ENCODE results near the gene PIP4K2C.

PIP4K2C gene

DNA sequence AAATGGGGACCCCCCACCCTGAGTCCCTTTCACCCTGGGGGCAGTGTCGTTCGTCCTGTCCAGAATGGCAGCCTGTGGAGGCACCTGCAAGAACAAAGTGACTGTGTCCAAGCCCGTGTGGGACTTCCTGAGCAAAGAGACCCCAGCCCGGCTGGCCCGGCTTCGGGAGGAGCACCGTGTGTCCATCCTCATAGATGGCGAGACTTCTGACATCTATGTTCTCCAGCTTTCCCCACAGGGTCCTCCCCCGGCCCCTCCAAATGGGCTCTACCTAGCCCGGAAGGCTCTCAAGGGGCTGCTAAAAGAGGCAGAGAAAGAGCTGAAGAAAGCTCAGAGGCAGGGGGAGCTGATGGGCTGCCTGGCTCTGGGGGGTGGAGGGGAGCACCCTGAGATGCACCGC lies 15.8 kb downstream of the PIP4K2C start:
- no peak for TF ChIP-seq POLR2A (IDR thresholded peaks at IDR 0.05; ENCODE audit: extremely low read depth, insufficient read length)
- TF ChIP-seq, protein P1, sequence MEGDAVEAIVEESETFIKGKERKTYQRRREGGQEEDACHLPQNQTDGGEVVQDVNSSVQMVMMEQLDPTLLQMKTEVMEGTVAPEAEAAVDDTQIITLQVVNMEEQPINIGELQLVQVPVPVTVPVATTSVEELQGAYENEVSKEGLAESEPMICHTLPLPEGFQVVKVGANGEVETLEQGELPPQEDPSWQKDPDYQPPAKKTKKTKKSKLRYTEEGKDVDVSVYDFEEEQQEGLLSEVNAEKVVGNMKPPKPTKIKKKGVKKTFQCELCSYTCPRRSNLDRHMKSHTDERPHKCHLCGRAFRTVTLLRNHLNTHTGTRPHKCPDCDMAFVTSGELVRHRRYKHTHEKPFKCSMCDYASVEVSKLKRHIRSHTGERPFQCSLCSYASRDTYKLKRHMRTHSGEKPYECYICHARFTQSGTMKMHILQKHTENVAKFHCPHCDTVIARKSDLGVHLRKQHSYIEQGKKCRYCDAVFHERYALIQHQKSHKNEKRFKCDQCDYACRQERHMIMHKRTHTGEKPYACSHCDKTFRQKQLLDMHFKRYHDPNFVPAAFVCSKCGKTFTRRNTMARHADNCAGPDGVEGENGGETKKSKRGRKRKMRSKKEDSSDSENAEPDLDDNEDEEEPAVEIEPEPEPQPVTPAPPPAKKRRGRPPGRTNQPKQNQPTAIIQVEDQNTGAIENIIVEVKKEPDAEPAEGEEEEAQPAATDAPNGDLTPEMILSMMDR (IDR thresholded peaks at IDR 0.05; ENCODE audit: low read depth, low read length) = no peak
- TF ChIP-seq MYC (IDR thresholded peaks at IDR 0.05; ENCODE audit: low read depth, low read length) = no peak
- TF ChIP-seq, protein P2, sequence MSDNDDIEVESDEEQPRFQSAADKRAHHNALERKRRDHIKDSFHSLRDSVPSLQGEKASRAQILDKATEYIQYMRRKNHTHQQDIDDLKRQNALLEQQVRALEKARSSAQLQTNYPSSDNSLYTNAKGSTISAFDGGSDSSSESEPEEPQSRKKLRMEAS (IDR thresholded peaks at IDR 0.05; ENCODE audit: low read depth, low read length) = no peak
- DNase-seq (ENCODE audit: low read depth) = no peak
- no peak overlapping the region for H3K4me3 ChIP-seq (ENCODE audit: low read depth, low read length)

DNA sequence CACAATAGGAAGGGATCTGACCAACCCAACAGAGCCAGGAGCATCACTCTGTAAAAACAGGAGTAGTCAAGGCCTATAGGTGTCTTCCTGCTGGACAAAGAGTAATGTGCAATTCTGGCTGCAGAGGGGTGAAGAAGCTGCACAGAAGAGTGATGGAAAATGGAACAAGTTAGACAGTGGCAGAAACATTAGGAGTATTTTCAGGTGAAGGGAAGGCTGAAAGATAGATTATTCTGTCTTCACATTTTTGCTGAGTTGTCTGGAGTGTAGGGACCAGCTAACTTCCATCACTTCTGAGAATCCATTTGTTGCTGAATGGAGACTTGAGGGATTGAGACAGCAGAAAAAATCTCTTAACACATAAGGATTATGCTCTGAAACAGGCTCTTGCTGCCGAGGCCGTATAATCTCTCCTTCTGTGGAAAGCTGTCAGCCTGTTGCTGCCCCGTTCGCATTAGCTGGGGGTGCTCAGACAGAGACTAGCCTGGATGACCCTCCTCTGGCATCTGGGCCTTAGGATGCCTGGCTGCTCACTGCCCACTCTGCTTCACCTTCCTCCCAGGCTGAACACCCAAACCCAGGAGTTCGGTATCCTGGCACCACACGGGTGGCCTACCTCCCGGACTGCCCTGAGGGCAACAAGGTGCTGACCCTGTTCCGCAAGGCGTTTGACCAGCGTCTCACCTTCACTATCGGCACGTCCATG lies 17.1 kb downstream of the PIP4K2C start:
- DNase-seq (ENCODE audit: low read depth) = no peak
- H3K4me3 ChIP-seq (ENCODE audit: low read depth, low read length) = no peak overlapping the region
- TF ChIP-seq MYC (IDR thresholded peaks at IDR 0.05; ENCODE audit: low read depth, low read length) (no peak), POLR2A (IDR thresholded peaks at IDR 0.05; ENCODE audit: extremely low read depth, insufficient read length) (no peak)

DNA sequence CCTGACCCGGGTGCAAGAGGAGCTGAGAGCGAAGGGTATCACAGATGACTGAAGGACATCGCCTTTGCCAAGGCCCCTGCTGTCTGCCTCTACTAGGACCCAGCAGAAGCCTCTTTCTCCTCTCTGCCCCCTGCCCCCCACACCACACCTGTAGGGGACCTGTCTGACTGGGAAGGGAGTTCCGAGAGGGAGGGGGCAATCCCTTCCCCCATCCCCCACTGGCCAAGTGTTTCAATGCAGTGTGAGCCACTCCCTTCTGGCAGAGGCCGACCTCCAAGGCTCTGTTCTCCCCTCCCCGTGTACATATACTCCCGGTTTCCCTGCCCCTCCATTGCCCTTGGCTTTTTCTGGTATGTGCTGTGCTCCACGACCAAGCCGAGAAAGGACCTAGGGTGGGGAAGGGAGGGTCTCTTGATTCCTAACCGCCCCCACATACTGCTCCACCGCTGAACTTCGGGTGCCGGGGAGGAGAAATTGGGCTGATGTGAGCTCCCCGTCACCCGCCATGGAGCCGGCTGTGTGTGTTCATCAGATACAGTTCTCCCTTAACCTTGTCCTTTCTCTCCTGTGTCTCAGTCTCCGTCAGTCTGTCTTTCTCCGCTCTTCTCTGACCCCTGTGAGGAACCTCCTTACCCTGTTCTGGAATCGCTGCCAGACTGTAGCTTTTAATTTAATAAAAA lies 18.2 kb downstream of the PIP4K2C start:
- no peak overlapping the region for H3K4me3 ChIP-seq (ENCODE audit: low read depth, low read length)
- no peak for DNase-seq (ENCODE audit: low read depth)
- TF ChIP-seq, protein P2 (IDR thresholded peaks at IDR 0.05; ENCODE audit: low read depth, low read length) = no peak
- TF ChIP-seq MYC (IDR thresholded peaks at IDR 0.05; ENCODE audit: low read depth, low read length) = no peak
- TF ChIP-seq POLR2A (IDR thresholded peaks at IDR 0.05; ENCODE audit: extremely low read depth, insufficient read length) = no peak
- TF ChIP-seq, protein P1 (IDR thresholded peaks at IDR 0.05; ENCODE audit: low read depth, low read length) = no peak

DNA sequence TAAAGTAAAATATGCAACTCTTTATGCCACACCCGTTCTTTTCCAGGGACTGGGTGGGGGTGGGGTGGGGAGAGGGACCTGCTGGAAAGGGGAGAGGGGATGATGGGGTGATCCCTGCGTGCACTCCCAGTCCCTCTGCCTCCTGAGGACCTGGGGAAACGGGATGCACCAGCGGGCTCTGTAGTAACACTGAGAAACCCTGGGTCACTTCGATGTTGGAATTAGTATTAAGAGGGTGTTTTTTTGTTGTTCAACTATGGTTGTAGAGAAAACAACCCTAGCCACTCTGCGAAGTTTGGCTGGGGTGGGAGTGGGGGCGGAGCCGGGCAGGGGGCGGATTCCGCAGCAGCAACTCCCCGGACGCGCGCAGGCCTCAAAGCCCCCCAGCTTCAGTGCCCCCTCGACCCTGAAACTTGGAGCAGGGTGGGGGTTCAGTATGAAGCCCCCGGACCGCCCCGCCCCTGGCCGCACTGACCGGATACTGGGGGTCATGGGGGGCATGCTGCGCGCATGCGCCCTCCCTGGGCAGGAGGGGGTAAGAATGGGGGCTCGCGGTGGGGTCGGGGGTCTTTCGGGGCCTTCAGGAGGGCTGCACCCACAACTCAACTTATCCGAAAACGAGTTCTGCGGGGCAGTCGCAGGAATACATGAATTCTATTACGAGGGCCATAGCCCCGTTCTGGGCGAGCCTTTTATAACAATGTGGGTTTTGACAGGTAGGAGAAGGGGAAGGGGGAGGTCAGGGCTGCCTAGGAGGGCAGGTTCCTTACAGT lies 19.0 kb downstream of the PIP4K2C start:
- no peak for DNase-seq (ENCODE audit: low read depth)
- no peak for TF ChIP-seq POLR2A (IDR thresholded peaks at IDR 0.05; ENCODE audit: extremely low read depth, insufficient read length)
- TF ChIP-seq, protein P1 (IDR thresholded peaks at IDR 0.05; ENCODE audit: low read depth, low read length) = no peak
- TF ChIP-seq MYC (IDR thresholded peaks at IDR 0.05; ENCODE audit: low read depth, low read length) = no peak
- TF ChIP-seq, protein P2 (IDR thresholded peaks at IDR 0.05; ENCODE audit: low read depth, low read length) = no peak
- H3K4me3 ChIP-seq (ENCODE audit: low read depth, low read length) = no peak overlapping the region

DNA sequence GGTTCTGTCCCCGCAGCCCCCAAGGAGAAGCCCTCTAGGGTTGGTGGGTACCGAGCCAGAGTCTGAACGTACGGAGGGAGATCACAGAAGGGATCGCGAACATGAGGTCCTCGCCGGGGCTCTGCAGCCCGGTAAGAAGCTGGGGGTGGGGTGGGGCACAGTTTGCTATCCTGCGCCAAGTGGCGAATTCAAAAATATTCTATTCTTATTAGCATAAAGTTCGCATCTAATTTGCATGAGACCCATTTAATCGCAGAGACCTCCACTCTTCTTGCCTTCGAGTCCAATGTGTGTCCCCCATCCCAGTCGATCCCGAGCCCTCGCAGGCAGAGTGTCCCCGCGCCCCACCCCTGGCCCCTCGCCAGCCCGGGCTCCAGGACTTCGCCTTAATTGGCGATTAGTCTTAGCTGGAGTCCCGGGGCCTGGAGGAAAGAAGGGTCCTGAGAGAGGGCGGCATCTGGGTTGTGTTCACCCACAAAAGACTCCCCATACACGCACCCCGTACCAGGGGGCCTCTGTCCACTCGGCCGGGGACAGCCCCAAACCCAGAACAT lies 19.6 kb downstream of the PIP4K2C start:
- no peak for DNase-seq (ENCODE audit: low read depth)
- TF ChIP-seq MYC (IDR thresholded peaks at IDR 0.05; ENCODE audit: low read depth, low read length) (no peak), POLR2A (IDR thresholded peaks at IDR 0.05; ENCODE audit: extremely low read depth, insufficient read length) (no peak)
- TF ChIP-seq, protein P1 (IDR thresholded peaks at IDR 0.05; ENCODE audit: low read depth, low read length) = no peak
- TF ChIP-seq, protein P2 (IDR thresholded peaks at IDR 0.05; ENCODE audit: low read depth, low read length) = no peak
- H3K4me3 ChIP-seq (ENCODE audit: low read depth, low read length) = no peak overlapping the region

Measured in NB4 (cell line).